HepG2 (cell line): ENCODE data around the gene NTN4. TPM values are rescaled to one million over a fixed set of nuclear protein-coding genes. Genes with fewer than 3 reads are reported as not detected.

ENCODE experiments used
- ATAC-seq: fragments of 200-7000 bp; cut with Tn5 transposase; 3 replicates; pipeline ENCODE4 v1.9.1; 2020; ENCODE audit warnings: mild to moderate bottlenecking, moderate library complexity
- BruUV-seq: library from RNA; stranded (reverse); fragments of 400-500 nt; replicated peaks from 2 replicates; lab custom pipeline; 2021; lab: Mats Ljungman, UMichigan
- CTCF ChIA-PET: fragments of 300-600 bp; formaldehyde crosslinking; extraction: SDS; loops from one replicate; lab custom pipeline; 2021; ENCODE audit warnings: low total read pairs, inconsistent platforms, low intra/inter-chr PET ratio; lab: Yijun Ruan, JAX
- POLR2A ChIA-PET: fragments of 350-600 bp; sonication (Branson Sonifier 250); formaldehyde crosslinking; loops from one replicate; lab custom pipeline; 2020; ENCODE audit warnings: antibody characterized with exemption, inconsistent platforms; lab: Yijun Ruan, JAX
- DNase-seq: peaks from one replicate; pipeline ENCODE4 v3.0.0-alpha.2; 2015; ENCODE audit warnings: low spot score
- FAIRE-seq: peaks from 3 replicates; lab custom pipeline; 2011; peaks lifted over from hg19 to GRCh38; lab: Jason Lieb, UNC
- H2AFZ ChIP-seq: one replicate; pipeline ENCODE4 v1.6.1; 2011; ENCODE audit warnings: low read length, inconsistent platforms
- H3K27ac ChIP-seq: fragments of 300-600 bp; 3 replicates; pipeline ENCODE4 v1.8.0; 2011; ENCODE audit warnings: mixed run types, mild to moderate bottlenecking, mixed read lengths, low read length, inconsistent platforms; ENCODE audit not compliant: insufficient read depth; ENCODE audit errors: extremely low read length
- H3K27me3 ChIP-seq, 2 experiments: fragments of 200-600 bp in 1 of 2; 2 replicates in 1 of 2; 3 replicates in 1 of 2; pipeline versions ENCODE4 v1.6.0 to v1.8.0; 2011; ENCODE audit warnings: low read length in 2 of 2, mild to moderate bottlenecking in 2 of 2, moderate library complexity in 2 of 2, inconsistent platforms in 1 of 2; ENCODE audit not compliant: insufficient read depth in 2 of 2, control insufficient read depth in 1 of 2
- H3K36me3 ChIP-seq, 2 experiments: fragments of 200-600 bp in 1 of 2; replicated peaks in 1 of 2; 2 replicates in 1 of 2; 3 replicates in 1 of 2; pipeline versions ENCODE4 v1.5.1 to v1.8.0; 2011; ENCODE audit warnings: low read length in 2 of 2, inconsistent platforms in 1 of 2; ENCODE audit not compliant: insufficient read depth in 2 of 2, control insufficient read depth in 1 of 2
- H3K4me1 ChIP-seq: 2 replicates; pipeline ENCODE4 v1.5.1; 2012; ENCODE audit warnings: low read length, inconsistent platforms; ENCODE audit not compliant: insufficient read depth
- H3K4me2 ChIP-seq: 2 replicates; pipeline ENCODE4 v1.6.0; 2011; ENCODE audit warnings: low read depth, low read length, inconsistent platforms
- H3K4me3 ChIP-seq, 3 experiments: fragments of 200-600 bp in 1 of 3; sonication (generic), shearing (Covaris generic) in 1 of 3; replicated peaks in 1 of 3; 2 replicates each; pipeline ENCODE4 v1.5.1; 2011 to 2016; ENCODE audit warnings: low read length in 3 of 3, inconsistent platforms in 2 of 3, low read depth in 2 of 3, mild to moderate bottlenecking in 2 of 3, control low read depth in 1 of 3, mixed read lengths in 1 of 3; ENCODE audit not compliant: insufficient read depth in 1 of 3
- H3K79me2 ChIP-seq: one replicate; pipeline ENCODE4 v1.6.1; 2011; ENCODE audit warnings: low read length, inconsistent platforms; ENCODE audit not compliant: insufficient read depth
- H3K9ac ChIP-seq: 2 replicates; pipeline ENCODE4 v1.6.0; 2011; ENCODE audit warnings: mild to moderate bottlenecking, low read depth, low read length, inconsistent platforms; ENCODE audit not compliant: insufficient read depth
- H3K9me3 ChIP-seq: 2 replicates; pipeline ENCODE4 v1.5.1; 2012; ENCODE audit warnings: mild to moderate bottlenecking, low read length
- H4K20me1 ChIP-seq: 2 replicates; pipeline ENCODE4 v1.6.0; 2011; ENCODE audit warnings: inconsistent platforms, mild to moderate bottlenecking, low read length, moderate library complexity; ENCODE audit not compliant: insufficient read depth
- BRCA1 ChIP-seq: sonication (generic); formaldehyde crosslinking; IDR thresholded peaks from 2 replicates; pipeline ENCODE4 v1.4.0; 2020; ENCODE audit warnings: missing genetic modification reagents
- CENPBD1 ChIP-seq: sonication (generic); formaldehyde crosslinking; IDR thresholded peaks from 2 replicates; pipeline ENCODE4 v1.8.0; 2022; ENCODE audit warnings: missing genetic modification reagents, low read depth, mild to moderate bottlenecking, borderline replicate concordance
- JUN ChIP-seq: sonication (generic); formaldehyde crosslinking; IDR thresholded peaks from 2 replicates; pipeline ENCODE4 v1.4.0; 2020; ENCODE audit warnings: mild to moderate bottlenecking, missing genetic modification reagents
- MAFF ChIP-seq: IDR thresholded peaks from 2 replicates; pipeline ENCODE4 v1.6.1; 2011; ENCODE audit warnings: low read depth, low read length, improper control_type of control experiment
- MAFK ChIP-seq, 2 experiments: IDR thresholded peaks in 1 of 2; conservative IDR thresholded peaks in 1 of 2; 2 replicates each; pipeline ENCODE4 v1.6.1; 2011; ENCODE audit warnings: improper control_type of control experiment in 2 of 2, low read length in 2 of 2
- PATZ1 ChIP-seq: sonication (generic); formaldehyde crosslinking; IDR thresholded peaks from 2 replicates; pipeline ENCODE4 v1.4.0; 2020; ENCODE audit warnings: missing genetic modification reagents
- PLRG1 ChIP-seq: fragments of 450-650 bp; conservative IDR thresholded peaks from 2 replicates; pipeline ENCODE4 v1.6.1; 2016
- RFXAP ChIP-seq: sonication (generic); formaldehyde crosslinking; IDR thresholded peaks from 2 replicates; pipeline ENCODE4 v1.4.0; 2020; ENCODE audit warnings: missing genetic modification reagents, borderline replicate concordance
- SRSF1 ChIP-seq: fragments of 200-400 bp; formaldehyde crosslinking; optimal IDR thresholded peaks from 2 replicates; pipeline ENCODE3; 2017; ENCODE audit warnings: mild to moderate bottlenecking, low read depth, low read length, moderate library complexity
- ZIK1 ChIP-seq: sonication (generic); formaldehyde crosslinking; IDR thresholded peaks from 2 replicates; pipeline ENCODE4 v1.5.0; 2020; ENCODE audit warnings: mild to moderate bottlenecking, low read depth, missing genetic modification reagents, borderline replicate concordance
- ZMYM4 ChIP-seq: sonication (generic); formaldehyde crosslinking; IDR thresholded peaks from 2 replicates; pipeline ENCODE4 v1.8.1; 2023; ENCODE audit warnings: mild to moderate bottlenecking, missing genetic modification reagents
- ZNF263 ChIP-seq: sonication (generic); formaldehyde crosslinking; IDR thresholded peaks from 2 replicates; pipeline ENCODE4 v1.4.0; 2020; ENCODE audit warnings: missing genetic modification reagents
- ZNF678 ChIP-seq: sonication (generic); formaldehyde crosslinking; IDR thresholded peaks from 2 replicates; pipeline ENCODE4 v1.4.0; 2020; ENCODE audit warnings: mild to moderate bottlenecking, missing genetic modification reagents
- WGBS: methylation state at CpG from one replicate; pipeline ENCODE4 v1.1.6; 2017; ENCODE audit warnings: low lambda C conversion rate; 5-methylcytosine and 5-hydroxymethylcytosine counted together
- in situ Hi-C: cut with HindIII; loops from 2 replicates; pipeline ENCODE4 v1.10.0; 2017; ENCODE audit warnings: low pct_unique_long_range_greater_than_20kb; ENCODE audit not compliant: extremely low pct_ligation_motif_present
- intact Hi-C: fragments of 100-400 bp; cut with micrococcal nuclease; formaldehyde crosslinking; loops from one replicate; pipeline ENCODE4 v1.10.0; 2022; ENCODE audit not compliant: unreplicated experiment
- polyA plus RNA-seq, 8 experiments: library from polyadenylated mRNA; depleted of rRNA in 3 of 8; stranded (reverse) in 7 of 8; unstranded in 1 of 8; fragments of >200 nt; fragmentation: Illumina TruSeq in 4 of 8; extraction: Trizol in 4 of 8; gene quantifications; 2 replicates each; pipeline versions ENCODE4 v1.2.1 to v1.2.3, GENCODE V29; 2011 to 2016; ENCODE audit warnings: low read depth in 4 of 8, missing spikeins in 1 of 8, mixed read lengths in 1 of 8; ENCODE audit not compliant: insufficient read depth in 1 of 8
- total RNA-seq, 5 experiments: library from RNA; depleted of rRNA; stranded (reverse); fragments of >200 nt; fragmentation: Illumina TruSeq; extraction: Trizol; gene quantifications; 2 replicates each; pipeline ENCODE4 v1.2.3, GENCODE V29; 2016; ENCODE audit warnings: low read depth in 1 of 5
- TF ChIP-seq, protein P1 (sequence below): sonication (generic); formaldehyde crosslinking; IDR thresholded peaks from 2 replicates; pipeline ENCODE4 v1.4.0; 2020; ENCODE audit warnings: mild to moderate bottlenecking, low read depth, missing genetic modification reagents

NTN4 gene
- total and polyA plus RNA-seq, 2 of the 13 experiments (the other 11 are each of a cell fraction or from before 2014, with no cell fraction given) = 7.8 to 11.5 TPM

DNA sequence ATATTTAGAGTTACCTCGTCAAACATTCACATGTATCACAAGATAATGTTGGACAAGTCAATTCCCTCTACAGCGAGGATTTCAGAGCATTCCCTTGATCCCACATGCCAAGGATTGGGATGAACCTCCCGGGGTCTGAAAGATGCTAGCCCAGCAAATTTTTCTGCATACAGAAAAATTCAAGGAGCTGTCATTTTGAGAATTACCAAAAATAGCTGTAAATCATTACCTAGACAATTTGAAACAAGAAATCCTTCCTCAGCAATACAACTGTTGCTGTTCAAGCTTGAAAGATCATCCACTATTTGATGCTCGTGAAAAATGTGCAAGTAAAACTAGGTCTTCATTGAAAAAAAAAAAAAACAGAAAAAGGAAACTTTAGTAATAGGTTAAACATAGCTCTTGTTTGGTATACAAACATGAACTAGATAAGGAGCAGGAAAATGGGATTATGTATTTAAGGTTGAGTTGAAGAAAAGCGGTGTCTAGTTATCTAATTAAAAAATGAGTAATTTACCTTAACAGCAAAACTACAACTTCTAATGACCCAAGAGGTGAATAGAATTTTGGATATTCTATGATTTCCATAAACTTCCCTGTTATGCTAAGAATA, 73.1 kb downstream of the NTN4 start:
- TF ChIP-seq MAFK (conservative IDR thresholded peaks at IDR 0.05 in 1 of 2, IDR thresholded peaks at IDR 0.05 in 1 of 2; ENCODE audit: low read length in 2 of 2) = peak in 1 of 2 experiments; percentile 15; a peak in 1 of 4 replicates
- no peak for TF ChIP-seq ZNF263 (CRISPR knock-in tag)
- no peak for TF ChIP-seq JUN
- TF ChIP-seq SRSF1 = no peak
- no peaks in the 10 kb centered on the region for H3K79me2 ChIP-seq
- DNase-seq (no peak), ATAC-seq (no peak), FAIRE-seq (no peak)
- 95% methylated on average over 5 of the region's 5 CpGs for WGBS
- H3K27me3 ChIP-seq = no peaks in the 10 kb centered on the region
- CTCF ChIA-PET = no interaction called here
- no peak overlapping the region for H3K27ac ChIP-seq
- H3K4me3 ChIP-seq = no peak overlapping the region
- intact Hi-C loops (loop anchor here (10.0 kb wide), 1 partner anchor 93 kb away; no protein-coding TSS in a partner anchor), in situ Hi-C loops (no loop called here)
- no peaks in the 10 kb centered on the region; a peak in 1 of 5 replicates for H3K36me3 ChIP-seq
- H4K20me1 ChIP-seq = no peaks in the 10 kb centered on the region
- POLR2A ChIA-PET = interaction anchor here (0.6 kb wide), 1 partner anchor 76 kb away, joined by 3 read pairs; no protein-coding TSS in a partner anchor
- H3K9ac ChIP-seq = no peak overlapping the region
- no TSS peak for BruUV-seq
- no peaks in the 10 kb centered on the region for H3K9me3 ChIP-seq
- H2AFZ ChIP-seq = no peak overlapping the region
- peaks cover 6% of the 10 kb centered on the region; the same call in 1 of the 2 replicates for H3K4me1 ChIP-seq
- H3K4me2 ChIP-seq = no peak overlapping the region

DNA sequence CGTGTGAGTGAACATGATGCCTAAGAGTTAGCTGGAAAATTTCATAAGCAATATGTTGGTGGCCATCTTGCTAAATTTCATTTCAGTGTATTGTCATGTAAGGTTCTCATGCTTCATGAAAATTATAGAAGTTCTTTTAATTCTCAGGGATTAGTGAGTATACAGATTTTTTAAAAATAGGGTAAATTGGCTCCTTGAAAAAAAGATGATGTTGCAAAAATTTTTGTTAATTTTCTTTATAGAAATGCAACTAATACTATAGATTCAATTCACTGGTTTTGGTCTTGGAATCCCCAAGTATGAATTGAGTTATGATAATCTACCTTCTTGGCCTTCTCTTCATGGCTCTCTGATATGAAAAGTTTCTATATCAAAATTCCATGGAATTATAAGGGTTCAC, 75.4 kb downstream of the NTN4 start:
- intact Hi-C loops = loop anchor here (10.0 kb wide), 1 partner anchor 90 kb away; no protein-coding TSS in a partner anchor
- no peak for TF ChIP-seq ZMYM4 (CRISPR knock-in tag)
- TF ChIP-seq BRCA1 (CRISPR knock-in tag) = no peak
- TF ChIP-seq PATZ1 (CRISPR knock-in tag) = no peak
- no peak for TF ChIP-seq ZIK1 (CRISPR knock-in tag)
- TF ChIP-seq, protein P1, sequence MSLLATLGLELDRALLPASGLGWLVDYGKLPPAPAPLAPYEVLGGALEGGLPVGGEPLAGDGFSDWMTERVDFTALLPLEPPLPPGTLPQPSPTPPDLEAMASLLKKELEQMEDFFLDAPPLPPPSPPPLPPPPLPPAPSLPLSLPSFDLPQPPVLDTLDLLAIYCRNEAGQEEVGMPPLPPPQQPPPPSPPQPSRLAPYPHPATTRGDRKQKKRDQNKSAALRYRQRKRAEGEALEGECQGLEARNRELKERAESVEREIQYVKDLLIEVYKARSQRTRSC = no peak
- TF ChIP-seq MAFF = peak; percentile 73
- no peak for TF ChIP-seq RFXAP (CRISPR knock-in tag)
- no peak for TF ChIP-seq ZNF678 (CRISPR knock-in tag)
- no peak for TF ChIP-seq PLRG1
- no peak for TF ChIP-seq CENPBD1 (CRISPR knock-in tag)

More for the DNA sequence above, 75.4 kb downstream of the NTN4 start:
- H3K4me3 ChIP-seq = no peak overlapping the region
- H3K27me3 ChIP-seq = no peaks in the 10 kb centered on the region
- no peak for DNase-seq
- H3K4me2 ChIP-seq = no peak overlapping the region
- H3K9me3 ChIP-seq = no peaks in the 10 kb centered on the region
- H3K4me1 ChIP-seq = peaks cover 6% of the 10 kb centered on the region; the same call in 1 of the 2 replicates
- no peak overlapping the region for H3K9ac ChIP-seq
- no peaks in the 10 kb centered on the region for H4K20me1 ChIP-seq
- POLR2A ChIA-PET = no interaction called here
- in situ Hi-C loops = no loop called here
- H3K27ac ChIP-seq = no peak overlapping the region
- no peaks in the 10 kb centered on the region for H3K79me2 ChIP-seq
- FAIRE-seq = no peak
- no peak for ATAC-seq
- no TSS peak for BruUV-seq
- CTCF ChIA-PET = no interaction called here
- no peak overlapping the region for H2AFZ ChIP-seq
- H3K36me3 ChIP-seq = no peaks in the 10 kb centered on the region; a peak in 1 of 5 replicates
- WGBS = 95% methylated on average over 1 of the region's 1 CpG
